Left lung (tissue), 10 donors: Measurements from ENCODE around the gene STUB1. TPM values are rescaled to one million over a fixed set of nuclear protein-coding genes. Genes with fewer than 3 reads are reported as not detected.

ENCODE experiments used
- ATAC-seq: fragments of 200-7000 bp; cut with Tn5 transposase; one replicate; pipeline ENCODE4 v1.9.1; 2020; ENCODE audit warnings: moderate library complexity
- DNase-seq, 4 donors: peaks; one replicate each; pipeline ENCODE4 v3.0.0-alpha.2; 2013 to 2020
- H3K27ac ChIP-seq, 2 donors: fragments of 200-600 bp; sonication (generic) in 1 of 2; one replicate each; pipeline versions ENCODE4 v1.5.0 to v1.8.0; 2020 to 2021
- H3K27me3 ChIP-seq, 2 donors: fragments of 200-600 bp; sonication (generic) in 1 of 2; one replicate each; pipeline versions ENCODE4 v1.5.0 to v1.8.0; 2020 to 2021
- H3K36me3 ChIP-seq, 2 donors: fragments of 200-600 bp; sonication (generic) in 1 of 2; one replicate each; pipeline versions ENCODE4 v1.5.0 to v1.8.0; 2020 to 2021
- H3K4me1 ChIP-seq, 2 donors: fragments of 200-600 bp; one replicate each; pipeline ENCODE4 v1.8.0; 2021
- H3K4me3 ChIP-seq, 2 donors: fragments of 200-600 bp; sonication (generic) in 1 of 2; one replicate each; pipeline versions ENCODE4 v1.5.0 to v1.8.0; 2020 to 2021; ENCODE audit warnings: mild to moderate bottlenecking in 1 of 2
- H3K9me3 ChIP-seq, 2 donors: fragments of 200-600 bp; sonication (generic) in 1 of 2; one replicate each; pipeline versions ENCODE4 v1.5.0 to v1.8.0; 2020 to 2021
- intact Hi-C, 2 donors: fragments of 100-400 bp; cut with DNase I; formaldehyde crosslinking; loops; one replicate each; pipeline versions ENCODE4 v1.11.2 to v1.14.2; 2022
- polyA plus RNA-seq, 6 donors: library from polyadenylated mRNA; unstranded; fragments of 120-200 nt; gene quantifications; one replicate each; pipeline ENCODE4 v1.2.1, GENCODE V29; 2013; ENCODE audit not compliant: insufficient read length in 6 of 6
- total RNA-seq, 2 donors: library from RNA; stranded (reverse); fragmentation: NEBNext Ultra II Directional; extraction: Animal tissue kit (Norgen Biotek cat#: 25700); gene quantifications; one replicate each; pipeline ENCODE4 v1.2.1, GENCODE V29; 2021
- TF ChIP-seq, protein P1 (sequence below), 2 donors: fragments of 200-600 bp; sonication (generic) in 1 of 2; IDR thresholded peaks; one replicate each; pipeline versions ENCODE4 v1.5.0 to v1.8.0; 2021; ENCODE audit warnings: antibody characterized with exemption in 2 of 2
- donor health status: DM: no; HTN: yes; CAD: no.
- donor health status: DM: no; HTN: no; CAD: no.

STUB1 gene
- total and polyA plus RNA-seq, 8 donors: 92.9 to 143 (median 108) TPM

DNA sequence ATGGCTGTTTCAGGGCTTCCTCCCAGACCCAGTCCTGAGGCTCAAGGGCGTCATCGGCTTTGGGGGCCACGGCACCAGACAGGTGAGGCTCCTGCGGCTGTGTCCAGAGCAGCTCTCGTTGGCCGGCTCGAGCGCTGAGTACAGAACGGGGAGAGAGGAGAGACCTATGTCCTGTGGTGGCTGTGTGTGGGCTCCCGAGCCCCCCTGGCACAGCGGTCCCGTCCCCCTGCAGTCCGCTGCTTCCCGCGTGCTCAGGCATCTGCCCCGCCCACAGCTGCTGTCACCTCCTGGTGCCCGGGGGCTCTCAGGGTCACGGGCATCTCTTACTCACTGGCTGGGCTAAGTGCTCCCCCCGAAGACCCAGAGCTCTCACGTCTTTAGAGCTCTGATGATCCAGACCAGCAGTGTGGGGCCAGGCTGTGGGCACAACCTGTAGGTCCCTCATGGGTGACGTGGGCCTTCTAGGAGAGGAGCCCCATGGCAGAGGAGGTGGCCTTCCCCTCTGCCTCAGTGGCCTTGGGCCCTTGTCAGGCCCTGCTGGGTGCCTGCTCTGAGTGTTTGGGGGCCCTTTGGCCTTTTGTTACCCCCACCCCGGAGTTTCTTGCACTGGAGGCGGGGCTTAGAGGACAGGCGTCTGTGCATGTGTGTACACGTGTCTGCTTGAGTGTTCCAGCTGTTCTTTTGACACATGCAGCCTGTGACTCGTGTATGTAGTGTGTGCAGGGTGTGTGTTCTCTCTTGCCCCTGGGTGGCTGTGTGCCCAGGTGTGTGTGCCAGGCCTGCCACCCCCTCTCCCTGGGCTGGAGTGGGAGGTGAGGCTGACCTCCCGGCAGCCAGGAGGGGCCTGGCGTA is 27.5 kb upstream of the STUB1 start:
- TF ChIP-seq, protein P1, sequence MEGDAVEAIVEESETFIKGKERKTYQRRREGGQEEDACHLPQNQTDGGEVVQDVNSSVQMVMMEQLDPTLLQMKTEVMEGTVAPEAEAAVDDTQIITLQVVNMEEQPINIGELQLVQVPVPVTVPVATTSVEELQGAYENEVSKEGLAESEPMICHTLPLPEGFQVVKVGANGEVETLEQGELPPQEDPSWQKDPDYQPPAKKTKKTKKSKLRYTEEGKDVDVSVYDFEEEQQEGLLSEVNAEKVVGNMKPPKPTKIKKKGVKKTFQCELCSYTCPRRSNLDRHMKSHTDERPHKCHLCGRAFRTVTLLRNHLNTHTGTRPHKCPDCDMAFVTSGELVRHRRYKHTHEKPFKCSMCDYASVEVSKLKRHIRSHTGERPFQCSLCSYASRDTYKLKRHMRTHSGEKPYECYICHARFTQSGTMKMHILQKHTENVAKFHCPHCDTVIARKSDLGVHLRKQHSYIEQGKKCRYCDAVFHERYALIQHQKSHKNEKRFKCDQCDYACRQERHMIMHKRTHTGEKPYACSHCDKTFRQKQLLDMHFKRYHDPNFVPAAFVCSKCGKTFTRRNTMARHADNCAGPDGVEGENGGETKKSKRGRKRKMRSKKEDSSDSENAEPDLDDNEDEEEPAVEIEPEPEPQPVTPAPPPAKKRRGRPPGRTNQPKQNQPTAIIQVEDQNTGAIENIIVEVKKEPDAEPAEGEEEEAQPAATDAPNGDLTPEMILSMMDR (IDR thresholded peaks at IDR 0.05): no peak

DNA sequence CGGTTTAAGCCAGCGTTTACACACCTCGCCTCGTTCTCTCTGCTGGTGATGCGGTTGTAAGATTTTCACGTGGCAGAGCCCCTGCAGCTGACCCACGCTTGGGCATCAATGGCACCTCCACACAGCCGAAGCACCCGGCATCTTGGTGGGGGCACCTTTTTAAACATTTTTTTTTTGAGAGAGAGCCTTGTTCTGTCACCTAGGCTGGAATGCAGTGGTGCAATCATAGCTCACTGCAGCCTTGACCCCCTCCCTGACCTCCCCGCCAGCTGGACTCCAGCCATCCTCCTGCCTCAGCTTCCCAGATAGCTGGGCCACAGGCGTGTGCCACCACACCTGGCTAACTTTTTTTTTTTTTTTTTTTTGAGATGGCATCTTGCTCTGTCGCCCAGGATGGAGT is 26.2 kb upstream of the STUB1 start:
- H3K27ac ChIP-seq: no peak overlapping the region
- no peak for ATAC-seq
- H3K4me1 ChIP-seq: peaks cover 8 to 14% of the 10 kb centered on the region in 2 donors
- TF ChIP-seq, protein P1 (IDR thresholded peaks at IDR 0.05): no peak
- H3K4me3 ChIP-seq: no peak overlapping the region
- H3K27me3 ChIP-seq: no peaks in the 10 kb centered on the region
- DNase-seq: no peak
- intact Hi-C loops: no loop called here
- no peaks in the 10 kb centered on the region for H3K9me3 ChIP-seq
- H3K36me3 ChIP-seq: peaks cover 0 to 67% of the 10 kb centered on the region in 2 donors

More for the DNA sequence above, 27.5 kb upstream of the STUB1 start:
- H3K4me3 ChIP-seq: no peak overlapping the region
- no peak for DNase-seq
- intact Hi-C loops: no loop called here
- H3K27me3 ChIP-seq: no peaks in the 10 kb centered on the region
- H3K9me3 ChIP-seq: no peaks in the 10 kb centered on the region
- peaks cover 0 to 54% of the 10 kb centered on the region in 2 donors for H3K36me3 ChIP-seq
- ATAC-seq: no peak
- H3K4me1 ChIP-seq: peaks cover 17 to 28% of the 10 kb centered on the region in 2 donors
- no peak overlapping the region for H3K27ac ChIP-seq

DNA sequence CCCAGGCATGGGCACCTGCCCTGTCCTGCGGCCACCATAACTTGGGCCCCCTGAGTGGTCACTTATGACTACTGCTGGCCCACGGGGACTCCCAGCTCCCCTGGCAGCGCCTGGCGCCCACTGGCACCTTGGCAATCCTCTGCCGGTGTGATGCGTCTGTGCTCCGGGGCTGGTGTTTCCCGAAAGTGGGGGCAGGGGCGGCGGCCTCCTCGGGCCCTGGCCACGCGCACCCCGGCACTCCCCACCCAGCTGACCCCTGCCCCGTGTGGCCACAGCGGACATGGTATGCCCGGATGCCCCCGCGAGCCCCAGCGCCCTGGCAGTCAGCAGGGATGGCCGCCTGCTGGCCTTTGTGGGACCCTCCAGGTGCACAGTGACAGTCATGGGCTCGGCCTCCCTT is 22.7 kb upstream of the STUB1 start:
- Histone ChIP-seq H3K4me3 (no peak overlapping the region), H3K9me3 (no peaks in the 10 kb centered on the region), H3K4me1 (peaks cover 3 to 17% of the 10 kb centered on the region in 2 donors), H3K36me3 (peaks cover 0 to 56% of the 10 kb centered on the region in 2 donors), H3K27ac (no peak overlapping the region), H3K27me3 (no peaks in the 10 kb centered on the region)
- TF ChIP-seq, protein P1 (IDR thresholded peaks at IDR 0.05): no peak
- ATAC-seq (no peak), DNase-seq (no peak)
- intact Hi-C loops: no loop called here

DNA sequence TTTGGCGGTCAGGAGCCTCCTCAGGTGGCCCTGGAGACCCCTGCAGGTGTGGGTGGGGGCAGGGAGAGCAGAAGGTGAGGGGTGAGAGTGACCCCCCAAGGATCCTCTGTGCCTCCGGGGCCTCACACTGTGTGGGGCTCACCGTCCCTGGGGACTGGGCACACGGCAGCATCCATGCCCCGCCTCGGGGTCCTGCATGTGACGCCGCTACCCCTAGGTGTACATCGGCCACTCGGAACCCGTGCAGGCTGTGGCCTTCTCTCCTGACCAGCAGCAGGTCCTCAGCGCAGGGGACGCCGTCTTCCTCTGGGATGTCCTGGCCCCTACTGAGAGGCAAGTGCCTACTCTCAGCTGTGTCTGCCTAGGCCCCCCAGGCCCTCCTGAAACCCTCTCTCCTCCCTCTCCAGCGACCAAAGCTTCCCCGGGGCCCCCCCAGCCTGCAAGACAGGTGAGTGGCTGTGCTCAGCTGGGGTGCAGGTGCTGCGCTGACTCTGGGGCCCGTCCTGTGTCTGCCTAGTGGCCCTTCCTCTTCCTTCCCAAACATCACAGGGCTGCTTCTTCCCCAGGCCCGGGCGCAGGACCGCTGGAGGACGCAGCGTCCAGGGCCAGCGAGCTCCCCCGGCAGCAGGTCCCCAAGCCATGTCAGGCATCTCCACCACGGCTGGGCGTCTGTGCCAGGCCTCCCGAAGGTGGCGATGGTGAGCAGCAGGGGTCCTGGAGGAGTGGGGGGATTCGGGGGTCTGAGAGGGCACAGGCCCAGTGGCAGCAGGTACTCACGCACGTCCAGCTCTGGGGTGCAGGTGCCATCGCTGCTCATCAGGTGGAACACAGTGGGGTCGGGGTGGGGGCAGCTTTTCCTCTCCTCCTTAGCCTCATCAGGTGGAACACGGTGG is 21.3 kb upstream of the STUB1 start:
- no peak for DNase-seq

More for the DNA sequence above, 21.3 kb upstream of the STUB1 start:
- Histone ChIP-seq H3K36me3 (peaks cover 0 to 48% of the 10 kb centered on the region in 2 donors), H3K9me3 (no peaks in the 10 kb centered on the region), H3K4me3 (no peak overlapping the region), H3K27me3 (no peaks in the 10 kb centered on the region), H3K27ac (no peak overlapping the region), H3K4me1 (peaks cover 3 to 17% of the 10 kb centered on the region in 2 donors)
- intact Hi-C loops: no loop called here
- TF ChIP-seq, protein P1 (IDR thresholded peaks at IDR 0.05): no peak
- ATAC-seq: no peak
